Activated naive CD4-positive, alpha-beta T cell treated with anti-CD3 and anti-CD28 coated beads, Interleukin-2, amount 50 U/mL, for 24 hours (primary cell): ENCODE data around the gene HSF4.

Experiments used
- H3K27ac Mint-ChIP-seq: one replicate; pipeline ENCODE4 v1.8.0; 2021; ENCODE audit warnings: mild to moderate bottlenecking, mixed read lengths
- H3K27me3 Mint-ChIP-seq: one replicate; pipeline ENCODE4 v1.8.0; 2021; ENCODE audit warnings: mixed read lengths
- H3K36me3 Mint-ChIP-seq: one replicate; pipeline ENCODE4 v1.8.0; 2021; ENCODE audit warnings: mixed read lengths
- H3K4me1 Mint-ChIP-seq: one replicate; pipeline ENCODE4 v1.8.0; 2021; ENCODE audit warnings: mixed read lengths
- H3K4me3 Mint-ChIP-seq: one replicate; pipeline ENCODE4 v1.8.0; 2021; ENCODE audit warnings: mild to moderate bottlenecking, mixed read lengths
- H3K9me3 Mint-ChIP-seq: one replicate; pipeline ENCODE4 v1.8.0; 2021; ENCODE audit warnings: mixed read lengths

HSF4 gene

GRCh38 chr16:67184995-67185650 lies 20.6 kb downstream of the HSF4 start:
- no peaks in the 10 kb centered on the region for H3K9me3 Mint-ChIP-seq
- H3K36me3 Mint-ChIP-seq = no peaks in the 10 kb centered on the region
- no peaks in the 10 kb centered on the region for H3K27me3 Mint-ChIP-seq
- no peak overlapping the region for H3K4me3 Mint-ChIP-seq
- no peak overlapping the region for H3K27ac Mint-ChIP-seq
- H3K4me1 Mint-ChIP-seq = peaks cover 13% of the 10 kb centered on the region

- H3K9me3 Mint-ChIP-seq = no peaks in the 10 kb centered on the region
- no peaks in the 10 kb centered on the region for H3K27me3 Mint-ChIP-seq
- H3K4me1 Mint-ChIP-seq = peaks cover 13% of the 10 kb centered on the region
- no peaks in the 10 kb centered on the region for H3K36me3 Mint-ChIP-seq
- no peak overlapping the region for H3K27ac Mint-ChIP-seq
- H3K4me3 Mint-ChIP-seq = no peak overlapping the region
These were observed 21.1 kb downstream of the HSF4 start for GRCh38 chr16:67185651-67186134.

- H3K36me3 Mint-ChIP-seq = no peaks in the 10 kb centered on the region
- peaks cover 17% of the 10 kb centered on the region for H3K4me1 Mint-ChIP-seq
- H3K27me3 Mint-ChIP-seq = no peaks in the 10 kb centered on the region
- no peak overlapping the region for H3K27ac Mint-ChIP-seq
- H3K9me3 Mint-ChIP-seq = no peaks in the 10 kb centered on the region
- H3K4me3 Mint-ChIP-seq = no peak overlapping the region
These were observed 22.0 kb downstream of the HSF4 start for GRCh38 chr16:67186550-67186950.

- Mint-ChIP-seq H3K9me3 (no peaks in the 10 kb centered on the region), H3K27ac (no peak overlapping the region), H3K4me1 (peaks cover 20% of the 10 kb centered on the region), H3K4me3 (no peak overlapping the region), H3K36me3 (no peaks in the 10 kb centered on the region), H3K27me3 (no peaks in the 10 kb centered on the region)
These were observed 22.8 kb downstream of the HSF4 start for GRCh38 chr16:67187175-67187890.

GRCh38 chr16:67188323-67188722 lies 23.8 kb downstream of the HSF4 start:
- Mint-ChIP-seq H3K36me3 (peaks cover 4% of the 10 kb centered on the region), H3K27me3 (no peaks in the 10 kb centered on the region), H3K4me3 (no peak overlapping the region)

GRCh38 chr16:67188798-67189197 lies 24.3 kb downstream of the HSF4 start:
- Mint-ChIP-seq H3K4me3 (no peak overlapping the region), H3K27ac (no peak overlapping the region), H3K36me3 (peaks cover 4% of the 10 kb centered on the region), H3K4me1 (peaks cover 32% of the 10 kb centered on the region), H3K9me3 (no peaks in the 10 kb centered on the region), H3K27me3 (no peaks in the 10 kb centered on the region)

More at GRCh38 chr16:67188323-67188722, 23.8 kb downstream of the HSF4 start:
- Mint-ChIP-seq H3K4me1 (peaks cover 27% of the 10 kb centered on the region), H3K9me3 (no peaks in the 10 kb centered on the region), H3K27ac (no peak overlapping the region)

GRCh38 chr16:67190041-67190440 lies 25.5 kb downstream of the HSF4 start, which contains the start of gene EXOC3L1:
Gene EXOC3L1 (minus strand): TSS chr16:67190136. CDS start chr16:67189676, 460 bp downstream.
- Mint-ChIP-seq H3K9me3 (no peaks in the 10 kb centered on the region), H3K36me3 (peaks cover 7% of the 10 kb centered on the region), H3K4me3 (no peak within 1 kb of the TSS), H3K4me1 (peaks cover 31% of the 10 kb centered on the region), H3K27me3 (no peaks in the 10 kb centered on the region), H3K27ac (no peak within 1 kb of the TSS)

- no peak overlapping the region for H3K27ac Mint-ChIP-seq
- H3K4me1 Mint-ChIP-seq = peaks cover 27% of the 10 kb centered on the region
- peak overlapping the region; percentile 95 for H3K4me3 Mint-ChIP-seq
- no peaks in the 10 kb centered on the region for H3K27me3 Mint-ChIP-seq
- H3K9me3 Mint-ChIP-seq = no peaks in the 10 kb centered on the region
- H3K36me3 Mint-ChIP-seq = peaks cover 9% of the 10 kb centered on the region
These were observed 26.2 kb downstream of the HSF4 start for GRCh38 chr16:67190448-67191399.

- H3K9me3 Mint-ChIP-seq = no peaks in the 10 kb centered on the region
- peaks cover 34% of the 10 kb centered on the region for H3K4me1 Mint-ChIP-seq
- peaks cover 13% of the 10 kb centered on the region for H3K36me3 Mint-ChIP-seq
- H3K27ac Mint-ChIP-seq = peak overlapping the region; percentile 89
- no peaks in the 10 kb centered on the region for H3K27me3 Mint-ChIP-seq
- peak overlapping the region; percentile 95 for H3K4me3 Mint-ChIP-seq
These were observed 27.0 kb downstream of the HSF4 start for GRCh38 chr16:67191411-67191994.

- H3K4me3 Mint-ChIP-seq = peak within 1 kb of the TSS; percentile 95
- peaks cover 38% of the 10 kb centered on the region for H3K4me1 Mint-ChIP-seq
- H3K9me3 Mint-ChIP-seq = no peaks in the 10 kb centered on the region
- H3K27ac Mint-ChIP-seq = peak within 1 kb of the TSS; percentile 89
- peaks cover 17% of the 10 kb centered on the region for H3K36me3 Mint-ChIP-seq
- H3K27me3 Mint-ChIP-seq = no peaks in the 10 kb centered on the region
These were observed 27.6 kb downstream of the HSF4 start, which contains the start of gene E2F4 for GRCh38 chr16:67191995-67192681. Gene E2F4 (plus strand): TSS chr16:67192155. CDS start chr16:67192228, 73 bp downstream.

GRCh38 chr16:67192781-67193361 lies 28.3 kb downstream of the HSF4 start:
- H3K4me1 Mint-ChIP-seq = peaks cover 38% of the 10 kb centered on the region
- peak overlapping the region; percentile 95 for H3K4me3 Mint-ChIP-seq
- H3K27me3 Mint-ChIP-seq = no peaks in the 10 kb centered on the region
- H3K27ac Mint-ChIP-seq = peak overlapping the region; percentile 51
- no peaks in the 10 kb centered on the region for H3K9me3 Mint-ChIP-seq
- H3K36me3 Mint-ChIP-seq = peaks cover 17% of the 10 kb centered on the region

- Mint-ChIP-seq H3K9me3 (no peaks in the 10 kb centered on the region), H3K4me3 (peak overlapping the region; percentile 95), H3K27ac (peak overlapping the region; percentile 46), H3K4me1 (peaks cover 38% of the 10 kb centered on the region), H3K27me3 (no peaks in the 10 kb centered on the region), H3K36me3 (peaks cover 18% of the 10 kb centered on the region)
These were observed 29.0 kb downstream of the HSF4 start for GRCh38 chr16:67193536-67193935.

- peak overlapping the region; percentile 41 for H3K27ac Mint-ChIP-seq
- H3K27me3 Mint-ChIP-seq = no peaks in the 10 kb centered on the region
- H3K4me1 Mint-ChIP-seq = peaks cover 38% of the 10 kb centered on the region
- H3K4me3 Mint-ChIP-seq = peak overlapping the region; percentile 95
- no peaks in the 10 kb centered on the region for H3K9me3 Mint-ChIP-seq
- H3K36me3 Mint-ChIP-seq = peaks cover 18% of the 10 kb centered on the region
These were observed 29.7 kb downstream of the HSF4 start for GRCh38 chr16:67194260-67194659.

- Mint-ChIP-seq H3K27ac (no peak overlapping the region), H3K36me3 (peaks cover 18% of the 10 kb centered on the region), H3K4me1 (peaks cover 38% of the 10 kb centered on the region), H3K4me3 (no peak overlapping the region), H3K9me3 (no peaks in the 10 kb centered on the region), H3K27me3 (no peaks in the 10 kb centered on the region)
These were observed 31.1 kb downstream of the HSF4 start for GRCh38 chr16:67195676-67196075.
